IPS-18c (cell line): Measurements from ENCODE around the gene S100A10.
A peak's percentile ranks its signal among the peaks of the same experiment; 100 is the strongest.

Experiments
- H3K4me3 ChIP-seq: 2 replicates; pipeline ENCODE4 v1.7.0; 2013; ENCODE audit warnings: low read depth, mild to moderate bottlenecking, low read length, moderate library complexity; ENCODE audit not compliant: insufficient read depth
- H3K9me3 ChIP-seq: one replicate; pipeline ENCODE4 v1.6.1; 2013; ENCODE audit warnings: mild to moderate bottlenecking, low read length, moderate library complexity; ENCODE audit not compliant: control insufficient read depth, insufficient read depth

S100A10 gene, protein sequence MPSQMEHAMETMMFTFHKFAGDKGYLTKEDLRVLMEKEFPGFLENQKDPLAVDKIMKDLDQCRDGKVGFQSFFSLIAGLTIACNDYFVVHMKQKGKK

DNA sequence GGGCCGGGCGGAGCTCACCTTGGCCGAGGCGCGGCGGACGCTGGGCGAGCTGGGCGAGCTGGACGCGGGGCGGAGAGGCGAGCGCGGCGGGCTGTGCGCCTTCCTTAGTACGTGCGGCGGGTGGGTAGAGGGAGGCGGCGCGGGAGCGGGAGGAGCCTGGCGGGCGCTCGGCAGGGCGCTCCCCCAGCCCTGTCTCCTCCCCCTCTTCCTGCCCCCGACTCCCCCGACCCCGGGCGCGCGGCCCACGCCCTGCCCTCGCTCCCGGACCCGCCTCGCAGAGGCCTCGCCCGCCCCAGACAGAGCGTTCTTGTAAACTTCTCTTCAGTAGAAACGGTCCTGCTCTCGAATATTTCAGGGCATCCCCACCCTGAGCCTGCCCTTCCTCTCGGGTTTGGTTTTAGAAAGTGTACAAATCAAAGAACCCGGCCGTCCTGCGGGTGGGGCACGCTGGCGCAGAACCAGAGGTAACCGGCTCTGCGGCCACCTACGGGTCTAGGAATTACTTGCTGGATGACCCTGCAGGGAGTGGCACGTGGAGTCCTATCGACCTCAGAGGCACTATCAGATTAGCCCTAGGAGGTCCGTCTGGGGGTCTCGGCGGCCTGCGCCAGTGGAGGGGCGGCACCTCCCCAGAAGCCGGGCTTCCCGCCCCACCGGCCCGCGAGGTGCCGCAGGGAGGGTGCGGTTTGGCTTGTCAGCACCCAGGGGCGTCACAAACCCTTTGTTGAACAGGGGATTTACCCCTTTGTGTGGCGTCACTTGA, at the start of gene S100A10:
Gene S100A10, minus strand, starts transcription at position 126 of the 763 bp plus-strand sequence. CDS start 7,629 bp downstream, outside the sequence.
- H3K9me3 ChIP-seq = no peaks in the 10 kb centered on the region

DNA sequence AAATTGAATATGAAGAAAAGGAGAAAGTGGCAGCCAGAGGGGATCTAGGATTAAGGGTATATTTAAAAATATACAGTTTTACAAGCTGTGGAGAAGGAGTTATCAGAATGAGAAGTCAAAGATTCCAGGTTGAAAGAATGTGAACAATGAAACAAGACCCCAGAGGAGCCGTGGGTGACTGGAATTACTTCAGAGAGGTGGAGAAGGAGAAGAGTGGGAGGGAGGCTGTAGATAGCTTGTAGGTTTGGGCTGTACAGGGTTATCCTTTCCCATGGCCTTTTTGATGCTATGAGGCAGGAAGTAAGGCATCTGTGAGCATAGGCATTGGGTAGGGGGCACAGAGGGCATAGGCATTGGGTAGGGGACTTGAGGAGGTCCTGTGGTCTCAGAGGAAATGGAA, 48.4 kb upstream of the S100A10 start:
- no peaks in the 10 kb centered on the region for H3K9me3 ChIP-seq
- no peak overlapping the region for H3K4me3 ChIP-seq

More for the DNA sequence above, at the start of gene S100A10:
- peak within 1 kb of the TSS; percentile 72 for H3K4me3 ChIP-seq

DNA sequence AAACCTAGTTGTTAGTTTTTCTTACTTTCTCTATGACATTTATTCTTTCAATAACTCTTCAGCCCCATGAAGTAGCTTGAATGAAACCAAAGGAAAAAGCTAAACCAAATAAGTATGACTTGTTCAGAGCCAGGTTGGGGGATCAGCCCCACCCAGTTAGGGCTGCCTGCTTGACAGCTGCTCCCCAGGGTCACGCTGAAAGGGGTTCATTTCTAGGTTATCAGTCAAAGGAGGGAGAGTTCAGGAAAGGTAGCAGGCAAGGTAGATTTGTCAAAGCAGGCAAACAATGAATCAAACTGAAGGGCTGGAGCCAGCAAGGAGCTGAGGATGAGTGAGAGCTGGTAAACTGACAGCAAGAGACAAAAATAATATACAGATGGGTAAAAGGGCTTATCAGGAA, 46.2 kb upstream of the S100A10 start:
- H3K4me3 ChIP-seq = no peak overlapping the region
- H3K9me3 ChIP-seq = no peaks in the 10 kb centered on the region

DNA sequence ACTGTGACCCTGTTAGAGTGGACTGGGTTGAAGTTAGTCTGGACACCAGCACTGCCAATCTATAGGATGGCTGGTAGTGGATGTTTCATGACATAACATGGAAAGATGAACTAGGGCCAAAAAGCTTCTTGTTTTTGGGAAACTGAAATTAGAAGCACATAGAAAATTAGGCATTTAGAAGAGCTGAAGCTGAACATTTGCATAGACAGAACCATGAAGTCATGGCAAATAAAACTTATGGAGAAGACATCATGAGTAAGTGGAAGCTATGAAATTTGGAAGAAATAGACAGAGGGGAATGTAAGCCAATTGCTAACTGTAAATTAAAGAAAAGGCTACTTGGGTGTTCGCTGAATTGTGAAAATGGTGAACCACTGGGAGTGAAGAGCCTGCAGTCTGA, 45.8 kb upstream of the S100A10 start:
- H3K9me3 ChIP-seq = no peaks in the 10 kb centered on the region
- no peak overlapping the region for H3K4me3 ChIP-seq

DNA sequence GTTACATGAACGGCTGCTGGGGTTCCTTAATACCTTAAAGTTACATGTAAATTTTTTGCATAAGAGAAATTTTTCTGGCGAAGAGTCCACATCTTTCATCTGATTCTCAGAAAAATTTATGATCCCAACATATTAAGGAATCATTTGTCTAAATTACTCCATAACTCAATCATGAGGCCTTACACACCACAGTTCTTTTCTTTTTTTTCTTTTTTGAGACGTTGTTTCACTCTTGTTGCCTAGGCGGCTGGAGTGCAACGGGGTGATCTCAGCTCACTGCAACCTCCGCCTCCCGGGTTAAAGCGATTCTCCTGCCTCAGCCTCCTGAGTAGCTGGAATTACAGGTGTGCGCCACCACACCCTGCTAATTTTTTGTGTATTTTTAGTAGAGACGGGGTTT, 45.2 kb upstream of the S100A10 start:
- H3K9me3 ChIP-seq = no peaks in the 10 kb centered on the region
- H3K4me3 ChIP-seq = no peak overlapping the region

DNA sequence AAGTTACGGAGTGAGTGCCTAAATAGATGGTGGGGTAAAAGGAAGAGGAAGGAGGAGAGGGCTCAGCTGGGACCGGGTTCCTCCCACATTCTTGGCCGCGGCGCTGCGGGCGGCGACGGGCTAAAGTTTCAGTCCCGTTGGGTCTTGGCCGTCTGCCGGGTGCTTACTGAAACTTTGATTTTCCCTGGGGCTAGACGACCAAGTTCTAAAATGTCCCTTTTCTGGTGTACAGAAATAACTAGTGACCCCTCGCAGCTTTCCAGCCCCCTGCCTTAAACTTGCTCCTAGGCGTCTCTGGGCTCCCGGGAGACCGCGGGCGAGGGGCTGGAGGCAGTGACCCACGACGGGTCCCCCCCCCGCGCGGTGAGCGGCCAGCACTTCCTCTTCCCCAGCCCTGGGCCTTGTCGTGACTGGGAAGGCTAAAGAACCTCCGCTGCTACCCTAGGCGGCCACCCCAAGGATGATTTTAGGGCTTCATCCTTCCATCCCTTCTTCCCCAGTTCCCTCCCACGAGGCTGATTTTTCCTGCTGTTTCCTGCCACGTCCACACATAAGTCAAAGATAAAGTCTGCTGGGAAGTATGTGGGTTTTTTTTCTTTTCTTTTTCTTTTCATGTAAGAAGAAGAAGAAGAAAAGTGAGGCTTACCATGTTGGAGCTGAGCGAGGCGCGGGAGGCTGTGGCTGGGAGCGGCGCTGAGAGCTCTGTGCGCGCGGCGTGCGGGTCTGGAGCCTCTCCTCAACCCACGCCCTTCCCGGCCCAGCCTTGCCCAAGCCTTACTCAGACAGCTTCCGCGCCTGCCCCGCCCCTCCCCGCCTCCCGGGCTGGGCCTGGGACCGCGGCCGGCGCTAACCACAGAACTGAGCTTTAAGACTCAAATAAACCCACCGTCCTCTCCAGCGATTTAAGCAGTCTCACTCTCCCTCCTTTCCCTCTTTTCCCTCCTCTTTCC, 42.9 kb upstream of the S100A10 start, which contains the start of gene S100A11:
Gene S100A11, minus strand, starts transcription at position 738 of the 950 bp plus-strand sequence. Its CDS starts 89 bp downstream, at position 649.
- Histone ChIP-seq H3K9me3 (no peaks in the 10 kb centered on the region), H3K4me3 (peak within 1 kb of the TSS; percentile 65)

DNA sequence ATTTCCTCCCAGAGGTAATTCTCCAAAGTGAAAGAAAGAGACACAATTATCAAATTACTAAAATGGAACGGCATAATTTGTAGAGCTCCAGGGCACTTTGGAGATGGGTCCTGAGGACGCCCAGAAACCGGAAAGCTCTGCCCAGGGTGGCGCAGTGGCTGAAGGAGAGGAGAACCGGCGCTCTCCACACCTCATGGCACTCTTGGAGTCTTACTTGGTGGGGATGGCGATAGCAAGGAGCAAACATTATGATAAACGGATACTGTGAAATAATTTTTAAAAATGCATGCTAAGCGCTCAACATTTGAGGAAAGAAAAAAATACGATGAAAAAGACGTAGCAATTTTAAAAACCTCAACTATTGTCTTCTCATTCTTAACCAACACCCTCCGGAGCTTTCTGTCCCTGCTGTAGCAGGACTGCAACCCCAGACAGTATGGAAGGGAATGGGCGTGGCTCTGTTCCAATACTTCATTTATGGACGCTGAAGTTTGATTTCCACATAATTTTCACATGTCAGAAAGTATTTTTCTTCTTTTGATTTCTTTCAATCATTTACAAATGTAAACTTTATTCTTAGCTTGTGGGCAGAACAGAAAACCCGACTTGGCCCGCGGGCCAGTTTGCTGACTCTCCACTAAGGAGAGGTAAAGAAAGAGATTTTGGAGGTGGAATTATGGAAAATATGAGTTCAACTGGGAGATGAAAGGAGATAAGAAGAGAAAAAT, 42.0 kb upstream of the S100A10 start:
- no peaks in the 10 kb centered on the region for H3K9me3 ChIP-seq
- peak overlapping the region; percentile 65 for H3K4me3 ChIP-seq

DNA sequence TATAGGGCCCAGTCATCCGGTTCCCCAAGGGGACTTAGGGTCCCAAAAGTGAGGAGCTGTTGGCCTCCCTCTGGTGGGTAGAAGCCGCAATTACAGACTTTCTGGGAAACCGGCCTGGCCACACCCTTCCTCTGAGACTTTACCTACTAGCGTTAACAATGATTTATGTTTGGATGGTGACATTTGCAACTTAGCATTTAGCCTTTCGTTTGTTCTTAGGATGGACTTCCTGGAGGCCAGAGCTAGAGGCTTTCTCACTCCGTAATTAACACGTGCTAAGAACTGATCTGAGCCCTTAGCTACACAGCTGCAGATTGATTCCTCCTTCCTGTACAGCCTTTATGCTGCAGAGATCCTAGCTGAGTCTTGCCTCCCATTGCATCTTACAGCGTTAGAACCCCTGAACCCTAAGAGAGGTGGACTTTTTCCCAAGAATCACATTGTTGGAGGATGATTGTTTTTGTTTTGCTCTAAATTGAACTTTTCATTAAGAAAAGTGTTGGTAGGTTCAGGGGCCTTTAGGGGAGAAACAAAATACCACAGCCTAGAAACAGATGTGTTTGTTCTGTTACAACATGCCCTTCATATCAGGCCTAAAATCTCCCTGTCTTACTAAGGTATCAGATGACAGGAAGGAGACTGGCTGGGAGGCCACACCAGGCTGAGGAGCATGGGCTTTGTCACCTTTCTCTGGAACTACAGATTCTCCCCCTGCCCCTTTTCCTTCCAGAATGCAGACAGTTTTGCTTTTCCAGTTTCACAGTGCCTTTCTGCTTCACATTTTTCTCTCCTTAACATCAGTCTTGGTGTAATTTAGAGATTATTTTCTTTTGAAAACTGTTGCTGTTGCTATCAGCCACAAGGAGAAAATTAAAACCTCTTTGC, 41.2 kb upstream of the S100A10 start:
- Histone ChIP-seq H3K9me3 (no peaks in the 10 kb centered on the region), H3K4me3 (peak overlapping the region; percentile 65; the same call in 1 of the 2 replicates)

DNA sequence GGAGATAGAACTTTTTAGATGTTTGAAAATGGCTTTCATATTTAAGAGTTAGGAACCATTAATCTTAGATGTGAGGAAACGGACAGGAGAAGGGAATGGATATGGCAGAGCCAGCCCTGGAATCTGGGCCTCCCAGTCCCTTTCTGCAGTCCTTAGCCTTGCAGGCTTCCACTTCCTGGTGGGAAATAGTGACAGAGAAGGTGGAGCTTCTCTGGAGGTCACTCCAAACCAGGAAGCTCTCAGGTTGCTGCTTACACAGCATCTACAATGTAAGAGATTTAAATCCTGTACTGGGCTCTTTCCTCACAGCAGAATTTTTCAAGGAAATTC, 40.6 kb upstream of the S100A10 start:
- Histone ChIP-seq H3K9me3 (no peaks in the 10 kb centered on the region), H3K4me3 (no peak overlapping the region)

DNA sequence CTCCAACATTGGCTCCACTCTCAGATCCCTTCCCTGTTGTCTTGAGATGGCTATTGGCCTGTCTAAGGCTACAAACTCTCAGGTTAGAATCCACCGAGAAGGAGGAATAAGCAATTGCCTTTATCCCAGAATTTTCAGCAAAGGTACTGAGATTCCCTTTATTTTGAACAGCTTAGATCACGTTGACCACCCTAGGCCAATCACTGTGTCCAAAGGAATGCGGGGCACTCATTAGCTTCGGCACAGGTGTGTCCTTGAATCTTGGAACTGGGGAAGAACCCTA, 36.2 kb upstream of the S100A10 start:
- Histone ChIP-seq H3K4me3 (no peak overlapping the region), H3K9me3 (peaks cover 3% of the 10 kb centered on the region)

DNA sequence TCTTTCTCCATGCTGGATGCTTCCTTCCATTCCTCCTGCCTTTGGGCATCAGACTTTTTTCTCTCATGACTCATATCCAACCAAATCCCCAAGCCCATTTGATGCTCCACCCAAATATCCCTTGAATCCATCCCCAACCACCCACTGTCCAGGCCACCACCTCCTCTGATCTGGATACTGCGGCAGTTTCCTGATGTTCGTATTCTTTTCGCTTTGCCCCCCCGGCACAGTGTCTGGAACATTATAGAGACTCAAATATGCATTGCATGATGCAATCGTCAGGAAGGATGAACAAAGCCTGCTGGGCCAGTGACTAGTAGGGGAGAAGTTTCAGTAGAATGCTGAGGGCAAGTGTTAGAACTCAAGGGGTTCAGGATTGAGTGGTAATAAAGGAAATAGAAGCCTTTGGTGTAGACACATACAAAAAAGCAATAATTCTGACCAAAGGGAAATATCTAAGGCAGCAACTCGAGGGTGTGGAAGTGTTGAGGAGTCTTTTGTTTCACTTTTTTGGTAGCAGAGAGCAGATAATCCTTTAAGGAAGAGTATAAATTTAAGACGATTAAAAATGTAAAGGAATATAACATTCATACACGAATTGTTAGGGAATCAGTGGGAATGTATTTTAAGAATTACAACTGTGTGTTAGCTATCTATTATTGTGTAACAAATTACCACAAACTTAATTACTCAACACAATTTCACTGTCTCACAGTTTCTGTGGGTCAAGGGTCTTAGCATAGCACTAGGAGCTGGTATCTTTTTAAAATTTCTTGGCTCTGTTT, 35.7 kb upstream of the S100A10 start:
- no peak overlapping the region for H3K4me3 ChIP-seq

DNA sequence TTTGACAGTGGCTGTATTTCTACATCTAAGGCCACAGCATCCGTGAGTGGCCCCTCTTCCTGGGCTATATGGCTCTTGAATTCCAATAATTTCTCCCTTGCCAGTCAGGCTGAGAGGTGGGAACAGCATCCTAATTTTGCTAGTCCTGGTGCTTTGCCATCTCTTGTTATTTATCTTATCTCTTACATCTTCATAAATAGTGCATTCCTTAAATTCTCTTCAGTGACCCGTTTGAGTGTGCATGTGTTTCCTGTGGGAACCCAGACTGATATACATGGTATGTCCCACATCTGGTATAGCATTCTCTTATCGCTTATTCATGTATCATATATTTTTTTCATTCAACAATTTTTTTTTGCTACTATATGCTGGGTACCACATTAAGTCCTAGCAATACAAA, 33.2 kb upstream of the S100A10 start:
- no peak overlapping the region for H3K4me3 ChIP-seq
- H3K9me3 ChIP-seq = peaks cover 4% of the 10 kb centered on the region

More for the DNA sequence above, 35.7 kb upstream of the S100A10 start:
- H3K9me3 ChIP-seq = peaks cover 4% of the 10 kb centered on the region

DNA sequence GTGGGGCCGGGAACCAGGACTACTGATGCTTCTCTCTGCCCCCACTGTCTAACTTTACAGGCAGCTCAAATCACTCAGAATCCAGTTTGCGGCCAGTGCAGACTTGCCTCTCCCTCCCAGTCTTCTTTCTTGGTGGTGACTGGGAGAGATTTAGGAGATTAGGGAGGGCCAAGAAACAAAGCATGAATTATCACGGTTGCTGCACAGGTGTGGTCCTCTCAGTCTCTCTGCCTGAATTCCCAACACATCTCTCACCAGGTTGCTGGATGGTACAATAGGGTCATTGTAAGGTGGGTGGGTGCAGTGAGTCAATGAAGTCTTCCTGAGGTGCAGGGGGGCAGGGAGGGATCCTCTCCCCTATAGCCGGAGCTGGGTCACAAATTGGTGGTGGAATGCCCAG, 30.6 kb upstream of the S100A10 start:
- H3K9me3 ChIP-seq = peaks cover 4% of the 10 kb centered on the region
- H3K4me3 ChIP-seq = no peak overlapping the region

DNA sequence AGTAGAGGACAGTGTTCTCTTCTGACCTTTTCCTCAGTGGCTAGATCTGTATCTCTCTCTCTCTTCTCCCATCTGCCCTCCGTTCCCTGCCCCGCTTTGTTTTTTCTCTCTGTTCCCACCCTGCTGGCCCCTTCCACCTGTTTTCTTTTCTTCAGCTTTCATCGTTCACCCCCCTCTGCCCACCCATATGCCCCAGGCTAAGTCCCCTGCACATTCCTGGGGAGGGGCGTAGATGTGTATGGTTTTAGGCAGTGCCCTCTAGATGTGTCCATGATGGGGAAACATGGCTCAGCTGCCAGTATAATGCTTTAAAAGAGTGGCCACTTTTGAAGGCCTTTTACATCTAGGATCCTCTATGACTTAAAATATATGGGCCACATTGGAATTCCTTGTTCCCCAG, 29.6 kb upstream of the S100A10 start:
- Histone ChIP-seq H3K4me3 (no peak overlapping the region; the same call in 1 of the 2 replicates), H3K9me3 (peaks cover 4% of the 10 kb centered on the region)

DNA sequence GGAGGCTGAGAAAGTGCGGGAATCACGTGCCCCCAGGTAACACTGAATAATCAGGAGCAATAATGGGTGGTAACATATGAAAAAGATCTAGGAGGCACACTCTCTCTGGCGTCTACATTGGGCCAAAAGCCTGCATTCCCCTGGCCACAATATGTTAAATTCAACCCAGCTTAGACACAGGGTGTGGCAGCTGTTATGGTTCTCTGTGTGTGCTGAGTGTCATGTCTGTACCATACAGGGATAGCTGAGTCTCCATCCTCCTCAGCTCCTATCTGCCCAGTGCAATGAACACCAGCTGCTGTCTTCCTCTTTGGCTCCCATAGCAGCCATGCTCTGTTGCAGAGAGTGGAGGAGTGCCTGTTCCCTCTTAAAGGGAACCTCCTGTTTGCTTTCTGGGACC, 28.8 kb upstream of the S100A10 start:
- H3K4me3 ChIP-seq = no peak overlapping the region
- peaks cover 4% of the 10 kb centered on the region for H3K9me3 ChIP-seq

DNA sequence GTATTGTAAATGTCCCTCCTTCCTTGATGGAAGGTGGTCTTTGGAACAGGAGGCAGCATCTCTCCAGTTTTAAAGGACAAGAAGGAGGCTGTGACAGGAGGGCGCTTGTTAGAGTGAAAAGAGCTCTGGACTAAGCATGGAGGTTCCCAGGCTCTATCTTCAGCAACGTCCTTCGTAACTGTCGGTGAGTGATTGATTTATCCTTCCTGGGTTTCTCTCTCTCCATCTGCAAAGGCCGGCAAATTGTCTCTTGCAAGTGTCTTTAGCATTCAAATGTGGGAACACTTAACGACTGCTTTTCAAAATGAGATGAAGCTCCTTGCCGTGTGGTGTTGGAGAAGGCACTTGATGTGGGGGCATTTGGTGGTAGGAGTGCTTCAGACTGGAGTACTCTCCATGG, 27.9 kb upstream of the S100A10 start:
- Histone ChIP-seq H3K4me3 (no peak overlapping the region; the same call in 1 of the 2 replicates), H3K9me3 (peaks cover 4% of the 10 kb centered on the region)
